ENCODE results near the gene PGPEP1. TPM values are rescaled to one million over a fixed set of nuclear protein-coding genes. Genes with fewer than 3 reads are reported as not detected.
"Not testable (repeated sequence)": the region's sequence is repeated elsewhere in the genome, so short reads cannot be mapped to it uniquely, and the experiment has no call there.

Gene PGPEP1
- total RNA-seq, 1 donor from 2014 or later: 36.1 TPM

DNA sequence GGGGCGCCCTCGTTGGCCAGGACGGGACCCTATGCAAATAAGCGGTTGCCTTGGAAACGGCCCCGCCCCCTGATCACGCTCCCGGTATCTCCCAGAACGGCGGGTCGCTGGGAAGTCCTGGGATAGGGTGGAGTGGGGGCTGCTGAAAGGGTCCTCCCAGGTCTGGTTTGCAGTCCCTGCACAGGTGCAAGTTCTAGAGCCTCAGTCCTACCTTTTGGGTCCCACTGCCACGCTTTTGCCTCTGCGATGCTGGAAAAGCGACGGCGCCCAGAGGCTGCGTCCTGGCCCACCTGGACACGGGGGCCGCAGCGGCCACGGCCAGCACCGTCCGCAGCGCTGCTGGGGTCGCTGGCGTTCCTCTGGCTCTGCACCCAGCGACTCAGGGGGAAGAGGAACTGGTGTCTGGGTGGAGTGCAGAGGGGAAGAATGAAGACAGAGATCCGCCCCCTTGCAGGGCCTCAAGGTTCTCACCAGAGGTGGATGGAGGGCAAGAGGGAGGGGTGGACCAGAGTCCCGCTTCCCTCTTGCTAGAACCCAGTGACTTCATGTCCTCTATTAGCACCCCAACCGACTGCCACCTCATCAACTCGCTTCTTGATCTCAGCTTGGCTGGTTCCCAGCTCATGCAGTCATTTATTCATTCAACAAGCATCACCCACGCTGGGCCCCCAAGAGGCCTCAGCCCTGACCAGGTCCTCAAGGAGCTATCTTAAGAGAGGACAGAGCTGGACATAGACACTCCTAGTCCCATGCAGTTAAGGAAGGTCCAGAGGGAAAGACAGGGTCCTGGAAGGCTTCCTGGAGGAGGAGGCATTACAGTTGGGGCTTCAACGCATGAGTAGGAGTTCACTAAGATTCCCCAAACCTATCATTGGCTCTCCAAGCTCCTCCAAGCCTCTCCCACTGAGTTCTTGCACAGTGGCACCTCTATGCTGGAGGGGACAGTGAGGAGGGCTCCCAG is 57.1 kb downstream of the PGPEP1 start, which contains the start of gene LRRC25:
TSS of gene LRRC25 (minus strand) at position 381 of the 961 bp plus-strand sequence. CDS start 659 bp downstream, outside the sequence.
- Mint-ChIP-seq H3K36me3 (ENCODE audit: unreplicated experiment) (no peaks in the 10 kb centered on the region), H3K4me3 (ENCODE audit: unreplicated experiment) (no peak within 1 kb of the TSS)
- DNase-seq (ENCODE audit: extremely low spot score, unreplicated experiment): no peak

GRCh38 chr19:18399008-18399407 is 58.6 kb downstream of the PGPEP1 start:
- no peaks in the 10 kb centered on the region for H3K36me3 Mint-ChIP-seq (ENCODE audit: unreplicated experiment)
- H3K4me3 Mint-ChIP-seq (ENCODE audit: unreplicated experiment): no peak overlapping the region
- DNase-seq (ENCODE audit: extremely low spot score, unreplicated experiment): no peak
- TF ChIP-seq CTCF (IDR thresholded peaks at IDR 0.05): no peak
- peaks cover 3% of the 10 kb centered on the region for H3K27me3 Mint-ChIP-seq (ENCODE audit: unreplicated experiment)
- H3K4me1 Mint-ChIP-seq (ENCODE audit: unreplicated experiment): peaks cover 20% of the 10 kb centered on the region
- H3K27ac Mint-ChIP-seq (ENCODE audit: unreplicated experiment): no peak overlapping the region
- H3K9me3 Mint-ChIP-seq (ENCODE audit: unreplicated experiment): no peaks in the 10 kb centered on the region

More for the DNA sequence above, 57.1 kb downstream of the PGPEP1 start, which contains the start of gene LRRC25:
- no peaks in the 10 kb centered on the region for H3K9me3 Mint-ChIP-seq (ENCODE audit: unreplicated experiment)
- H3K4me1 Mint-ChIP-seq (ENCODE audit: unreplicated experiment): peaks cover 20% of the 10 kb centered on the region
- H3K27me3 Mint-ChIP-seq (ENCODE audit: unreplicated experiment): peaks cover 3% of the 10 kb centered on the region
- no peak for TF ChIP-seq CTCF (IDR thresholded peaks at IDR 0.05)
- no peak within 1 kb of the TSS for H3K27ac Mint-ChIP-seq (ENCODE audit: unreplicated experiment)

GRCh38 chr19:18401580-18402112 is 61.2 kb downstream of the PGPEP1 start:
- no peaks in the 10 kb centered on the region for H3K9me3 Mint-ChIP-seq (ENCODE audit: unreplicated experiment)
- H3K27me3 Mint-ChIP-seq (ENCODE audit: unreplicated experiment): peaks cover 3% of the 10 kb centered on the region
- peak; percentile 56 for TF ChIP-seq CTCF (IDR thresholded peaks at IDR 0.05)
- peak overlapping the region; percentile 56 for H3K27ac Mint-ChIP-seq (ENCODE audit: unreplicated experiment)
- peaks cover 20% of the 10 kb centered on the region for H3K4me1 Mint-ChIP-seq (ENCODE audit: unreplicated experiment)
- no peak overlapping the region for H3K4me3 Mint-ChIP-seq (ENCODE audit: unreplicated experiment)
- no peak for DNase-seq (ENCODE audit: extremely low spot score, unreplicated experiment)
- H3K36me3 Mint-ChIP-seq (ENCODE audit: unreplicated experiment): no peaks in the 10 kb centered on the region

DNA sequence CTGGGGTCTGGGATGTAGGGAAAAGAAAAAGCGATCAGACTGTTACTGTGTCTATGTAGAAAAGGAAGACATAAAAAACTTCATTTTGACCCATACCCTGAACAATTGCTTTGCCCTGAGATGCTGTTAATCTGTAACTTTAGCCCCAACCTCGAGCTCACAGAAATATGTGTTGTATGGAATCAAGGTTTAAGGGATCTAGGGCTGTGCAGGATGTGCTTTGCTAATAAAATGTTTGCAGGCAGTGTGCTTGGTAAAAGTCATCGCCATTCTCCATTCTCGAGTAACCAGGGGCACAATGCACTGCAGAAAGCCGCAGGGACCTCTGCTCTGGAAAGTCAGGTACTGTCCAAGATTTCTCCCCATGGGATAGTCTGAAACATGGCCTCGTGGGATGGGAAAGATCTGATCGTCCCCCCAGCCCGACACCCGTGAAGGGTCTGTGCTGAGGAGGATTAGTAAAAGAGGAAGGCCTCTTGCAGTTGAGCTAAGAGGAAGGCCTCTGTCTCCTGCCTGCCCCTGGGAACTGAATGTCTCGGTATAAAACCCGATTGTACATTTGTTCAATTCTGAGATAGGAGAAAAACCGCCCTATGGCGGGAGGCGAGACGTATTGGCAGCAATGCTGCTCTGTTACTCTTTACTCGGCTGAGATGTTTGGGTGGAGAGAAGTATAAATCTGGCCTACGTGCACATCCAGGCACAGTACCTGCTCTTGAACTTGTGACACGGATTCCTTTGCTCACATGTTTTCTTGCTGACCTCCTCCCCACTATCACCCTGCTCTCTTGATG is 62.3 kb downstream of the PGPEP1 start:
- peaks cover 20% of the 10 kb centered on the region for H3K4me1 Mint-ChIP-seq (ENCODE audit: unreplicated experiment)
- not testable (repeated sequence) for H3K36me3 Mint-ChIP-seq (ENCODE audit: unreplicated experiment); DNase-seq (ENCODE audit: extremely low spot score, unreplicated experiment); H3K4me3 Mint-ChIP-seq (ENCODE audit: unreplicated experiment); H3K27ac Mint-ChIP-seq (ENCODE audit: unreplicated experiment); H3K9me3 Mint-ChIP-seq (ENCODE audit: unreplicated experiment); H3K27me3 Mint-ChIP-seq (ENCODE audit: unreplicated experiment)

- not testable (repeated sequence) for H3K27me3 Mint-ChIP-seq (ENCODE audit: unreplicated experiment); H3K9me3 Mint-ChIP-seq (ENCODE audit: unreplicated experiment); H3K27ac Mint-ChIP-seq (ENCODE audit: unreplicated experiment); DNase-seq (ENCODE audit: extremely low spot score, unreplicated experiment); H3K4me3 Mint-ChIP-seq (ENCODE audit: unreplicated experiment); H3K36me3 Mint-ChIP-seq (ENCODE audit: unreplicated experiment)
- H3K4me1 Mint-ChIP-seq (ENCODE audit: unreplicated experiment): peaks cover 12% of the 10 kb centered on the region
Measured at GRCh38 chr19:18405754-18406153, 65.4 kb downstream of the PGPEP1 start.
